Type B pancreatic cell (in vitro differentiated cells): ENCODE data around the gene FAU. TPM values are rescaled to one million over a fixed set of nuclear protein-coding genes. Genes with fewer than 3 reads are reported as not detected.

ENCODE experiments used
- DNase-seq: peaks from one replicate; pipeline ENCODE4 v3.0.0; 2021; ENCODE audit warnings: mixed read lengths; ENCODE audit not compliant: unreplicated experiment; ENCODE audit errors: extremely low spot score
- H3K27ac Mint-ChIP-seq: 2 replicates; pipeline ENCODE4 v1.8.0; 2021; ENCODE audit warnings: mild to moderate bottlenecking, mixed read lengths
- H3K27me3 Mint-ChIP-seq: 2 replicates; pipeline ENCODE4 v1.8.0; 2021; ENCODE audit warnings: mixed read lengths
- H3K36me3 Mint-ChIP-seq: 2 replicates; pipeline ENCODE4 v1.8.0; 2021; ENCODE audit warnings: mixed read lengths
- H3K4me1 Mint-ChIP-seq: one replicate; pipeline ENCODE4 v1.8.0; 2021; ENCODE audit warnings: mixed read lengths; ENCODE audit not compliant: unreplicated experiment
- H3K4me3 Mint-ChIP-seq: 2 replicates; pipeline ENCODE4 v1.8.0; 2021; ENCODE audit warnings: mild to moderate bottlenecking, mixed read lengths
- H3K9me3 Mint-ChIP-seq: 2 replicates; pipeline ENCODE4 v1.8.0; 2021; ENCODE audit warnings: mixed read lengths
- total RNA-seq: library from RNA; stranded (reverse); gene quantifications from 2 replicates; pipeline ENCODE4 v1.2.1, GENCODE V29; 2021; ENCODE audit warnings: low replicate concordance
- TF ChIP-seq, protein P1 (sequence below): fragments of 200-600 bp; sonication (generic); conservative IDR thresholded peaks from 2 replicates; pipeline ENCODE4 v1.5.0; 2021; ENCODE audit warnings: antibody characterized with exemption, mild to moderate bottlenecking

The FAU gene
- total RNA-seq, 1 donor from 2014 or later = 758 TPM

DNA sequence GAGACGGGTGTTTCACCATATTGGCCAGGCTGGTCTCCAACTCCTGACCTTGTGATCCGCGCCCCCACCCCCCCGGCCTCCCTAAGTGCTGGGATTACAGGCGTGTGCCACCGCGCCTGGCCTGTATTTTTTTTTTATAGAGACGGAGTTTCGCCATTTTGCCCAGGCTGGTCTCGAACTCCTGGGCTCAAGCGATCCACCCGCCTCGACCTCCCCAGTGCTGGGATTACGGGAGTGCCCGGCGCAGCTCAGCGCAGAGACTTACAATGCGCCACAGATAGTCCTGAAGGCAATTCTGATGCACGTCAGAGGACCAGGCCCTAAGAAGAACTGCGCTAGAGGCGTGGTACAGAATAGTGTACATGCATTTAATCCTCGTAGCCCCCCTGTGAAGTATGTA is 26.5 kb downstream of the FAU start:
- Mint-ChIP-seq H3K36me3 (no peaks in the 10 kb centered on the region), H3K9me3 (no peaks in the 10 kb centered on the region), H3K4me1 (peaks cover 9% of the 10 kb centered on the region), H3K27ac (peak overlapping the region; percentile 90), H3K4me3 (peak overlapping the region; percentile 95), H3K27me3 (no peaks in the 10 kb centered on the region)
- DNase-seq = no peak
- TF ChIP-seq, protein P1, sequence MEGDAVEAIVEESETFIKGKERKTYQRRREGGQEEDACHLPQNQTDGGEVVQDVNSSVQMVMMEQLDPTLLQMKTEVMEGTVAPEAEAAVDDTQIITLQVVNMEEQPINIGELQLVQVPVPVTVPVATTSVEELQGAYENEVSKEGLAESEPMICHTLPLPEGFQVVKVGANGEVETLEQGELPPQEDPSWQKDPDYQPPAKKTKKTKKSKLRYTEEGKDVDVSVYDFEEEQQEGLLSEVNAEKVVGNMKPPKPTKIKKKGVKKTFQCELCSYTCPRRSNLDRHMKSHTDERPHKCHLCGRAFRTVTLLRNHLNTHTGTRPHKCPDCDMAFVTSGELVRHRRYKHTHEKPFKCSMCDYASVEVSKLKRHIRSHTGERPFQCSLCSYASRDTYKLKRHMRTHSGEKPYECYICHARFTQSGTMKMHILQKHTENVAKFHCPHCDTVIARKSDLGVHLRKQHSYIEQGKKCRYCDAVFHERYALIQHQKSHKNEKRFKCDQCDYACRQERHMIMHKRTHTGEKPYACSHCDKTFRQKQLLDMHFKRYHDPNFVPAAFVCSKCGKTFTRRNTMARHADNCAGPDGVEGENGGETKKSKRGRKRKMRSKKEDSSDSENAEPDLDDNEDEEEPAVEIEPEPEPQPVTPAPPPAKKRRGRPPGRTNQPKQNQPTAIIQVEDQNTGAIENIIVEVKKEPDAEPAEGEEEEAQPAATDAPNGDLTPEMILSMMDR = no peak

DNA sequence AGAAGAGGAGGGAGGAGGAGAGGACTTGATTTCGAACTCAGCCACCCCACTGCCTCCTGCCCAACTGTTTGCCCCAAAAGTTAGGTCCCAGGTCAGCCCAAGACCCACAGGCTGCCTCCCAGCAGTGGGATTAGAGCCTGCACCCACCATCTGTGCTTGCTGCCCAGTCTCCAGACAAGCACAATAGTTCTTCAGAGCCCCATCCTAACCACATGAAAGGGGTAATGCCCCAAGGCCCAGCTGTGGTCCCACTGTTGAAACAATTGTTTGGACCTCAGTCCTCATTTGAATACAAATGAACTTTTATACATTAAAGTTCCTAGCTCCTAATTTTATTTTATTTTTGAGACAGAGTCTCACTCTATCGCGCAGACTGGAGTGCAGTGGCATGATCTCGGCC is 31.3 kb downstream of the FAU start:
- TF ChIP-seq, protein P1 = no peak
- Mint-ChIP-seq H3K27me3 (no peaks in the 10 kb centered on the region), H3K4me3 (no peak overlapping the region), H3K27ac (no peak overlapping the region), H3K36me3 (peaks cover 9% of the 10 kb centered on the region), H3K9me3 (no peaks in the 10 kb centered on the region), H3K4me1 (peaks cover 5% of the 10 kb centered on the region)
- DNase-seq = no peak

DNA sequence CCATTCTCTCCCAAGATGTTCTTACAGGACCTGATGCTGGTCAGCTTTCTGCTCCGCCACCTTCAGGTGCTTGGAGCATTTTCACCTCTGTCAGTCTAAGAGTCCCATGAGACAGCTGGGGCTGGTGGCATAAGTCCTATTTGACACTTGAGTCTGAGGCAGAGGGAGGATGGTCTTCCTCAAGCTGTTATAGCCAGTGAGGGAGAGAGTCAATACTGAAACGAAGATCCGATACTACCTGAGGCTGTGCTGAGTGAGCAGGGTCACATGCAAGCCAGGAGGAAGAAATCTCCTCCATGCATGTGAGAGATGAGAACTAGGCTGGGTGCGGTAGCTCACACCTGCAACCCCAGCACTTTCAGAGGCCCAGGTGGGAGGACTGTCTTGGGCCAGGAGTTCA is 32.3 kb downstream of the FAU start:
- Mint-ChIP-seq H3K4me3 (no peak overlapping the region), H3K4me1 (peaks cover 4% of the 10 kb centered on the region), H3K36me3 (peaks cover 11% of the 10 kb centered on the region), H3K27ac (no peak overlapping the region), H3K9me3 (no peaks in the 10 kb centered on the region), H3K27me3 (no peaks in the 10 kb centered on the region)
- DNase-seq = no peak
- TF ChIP-seq, protein P1 = no peak

DNA sequence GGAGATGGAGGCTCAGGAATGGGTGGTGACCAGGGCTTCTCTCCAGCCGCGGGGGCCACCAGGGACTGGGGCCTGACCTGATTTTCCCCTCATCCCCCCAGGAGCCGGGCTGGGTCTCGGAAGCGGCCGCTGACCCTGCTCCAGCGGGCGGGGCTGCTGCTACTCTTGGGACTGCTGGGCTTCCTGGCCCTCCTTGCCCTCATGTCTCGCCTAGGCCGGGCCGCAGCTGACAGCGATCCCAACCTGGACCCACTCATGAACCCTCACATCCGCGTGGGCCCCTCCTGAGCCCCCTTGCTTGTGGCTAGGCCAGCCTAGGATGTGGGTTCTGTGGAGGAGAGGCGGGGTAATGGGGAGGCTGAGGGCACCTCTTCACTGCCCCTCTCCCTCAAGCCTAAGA is 34.1 kb downstream of the FAU start:
- Mint-ChIP-seq H3K4me1 (peaks cover 7% of the 10 kb centered on the region), H3K36me3 (peaks cover 11% of the 10 kb centered on the region), H3K27ac (no peak overlapping the region), H3K4me3 (no peak overlapping the region), H3K27me3 (no peaks in the 10 kb centered on the region), H3K9me3 (no peaks in the 10 kb centered on the region)
- TF ChIP-seq, protein P1 = no peak
- no peak for DNase-seq

DNA sequence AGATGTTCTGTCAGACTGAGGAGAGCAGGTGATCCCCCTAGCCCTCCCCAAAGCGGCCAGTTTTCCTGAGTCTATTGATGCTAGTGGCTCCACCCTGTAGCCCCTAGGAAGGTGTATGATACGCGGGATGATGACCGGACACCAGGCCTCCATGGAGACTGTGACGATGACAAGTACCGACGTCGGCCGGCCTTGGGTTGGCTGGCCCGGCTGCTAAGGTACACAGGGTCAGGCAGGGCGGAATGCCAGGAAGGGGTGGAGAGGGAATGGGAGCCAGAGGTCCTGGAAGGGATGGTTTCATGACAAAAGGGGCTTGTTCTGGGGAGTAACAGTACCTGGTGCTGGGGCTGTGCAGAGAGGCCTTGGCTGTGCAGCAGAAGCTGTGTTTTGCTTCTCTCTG is 34.7 kb downstream of the FAU start:
- peaks cover 11% of the 10 kb centered on the region for H3K36me3 Mint-ChIP-seq
- no peak overlapping the region for H3K27ac Mint-ChIP-seq

More for the DNA sequence above, 34.7 kb downstream of the FAU start:
- Mint-ChIP-seq H3K27me3 (no peaks in the 10 kb centered on the region), H3K4me3 (no peak overlapping the region), H3K9me3 (no peaks in the 10 kb centered on the region), H3K4me1 (peaks cover 10% of the 10 kb centered on the region)
- TF ChIP-seq, protein P1 = no peak
- no peak for DNase-seq
